Stimulated activated CD8-positive, alpha-beta memory T cell treated with anti-CD3 and anti-CD28 coated beads, Interleukin-7, amount 100 ng/mL, for 24 hours (primary cell): ENCODE data around the gene CROCC2.

Experiments
- DNase-seq: peaks from one replicate; pipeline ENCODE4 v3.0.0-alpha.2; 2020; ENCODE audit warnings: low read depth

Gene CROCC2

GRCh38 chr2:240891492-240892340 lies 14.4 kb upstream of the CROCC2 start:
- DNase-seq, result no peak

- no peak for DNase-seq
Observed at GRCh38 chr2:240892356-240892755, 13.8 kb upstream of the CROCC2 start.

- DNase-seq, result no peak
Observed at GRCh38 chr2:240892925-240893324, 13.2 kb upstream of the CROCC2 start.

- DNase-seq, result peak; percentile 34
Observed at GRCh38 chr2:240893363-240893844, 12.7 kb upstream of the CROCC2 start.

GRCh38 chr2:240894006-240894405 lies 12.1 kb upstream of the CROCC2 start:
- no peak for DNase-seq

- no peak for DNase-seq
Observed at GRCh38 chr2:240894836-240895558, 11.1 kb upstream of the CROCC2 start.

- DNase-seq, result no peak
Observed at GRCh38 chr2:240895656-240896388, 10.3 kb upstream of the CROCC2 start, which contains the start of gene MAB21L4. Gene MAB21L4 (minus strand): TSS chr2:240896156. CDS start chr2:240895997, 159 bp downstream.

- no peak for DNase-seq
Observed at GRCh38 chr2:240896394-240896793, 9.7 kb upstream of the CROCC2 start.

- DNase-seq, result no peak
Observed at GRCh38 chr2:240896871-240897692, 9.1 kb upstream of the CROCC2 start.

GRCh38 chr2:240898108-240898730 lies 7.9 kb upstream of the CROCC2 start:
- no peak for DNase-seq

- no peak for DNase-seq
Observed at GRCh38 chr2:240898731-240899467, 7.2 kb upstream of the CROCC2 start.

- no peak for DNase-seq
Observed at GRCh38 chr2:240899468-240899865, 6.7 kb upstream of the CROCC2 start.

GRCh38 chr2:240900141-240900860 lies 5.8 kb upstream of the CROCC2 start:
- DNase-seq, result no peak

GRCh38 chr2:240901986-240902614 lies 4.0 kb upstream of the CROCC2 start:
- DNase-seq, result no peak

- DNase-seq, result no peak
Observed at GRCh38 chr2:240902615-240903041, 3.5 kb upstream of the CROCC2 start.

GRCh38 chr2:240903191-240904060 lies 2.7 kb upstream of the CROCC2 start:
- DNase-seq, result no peak

- DNase-seq, result no peak
Observed at GRCh38 chr2:240904216-240905175, 1.6 kb upstream of the CROCC2 start.
